ENCODE data around the gene GNAQ.

Gene GNAQ

DNA sequence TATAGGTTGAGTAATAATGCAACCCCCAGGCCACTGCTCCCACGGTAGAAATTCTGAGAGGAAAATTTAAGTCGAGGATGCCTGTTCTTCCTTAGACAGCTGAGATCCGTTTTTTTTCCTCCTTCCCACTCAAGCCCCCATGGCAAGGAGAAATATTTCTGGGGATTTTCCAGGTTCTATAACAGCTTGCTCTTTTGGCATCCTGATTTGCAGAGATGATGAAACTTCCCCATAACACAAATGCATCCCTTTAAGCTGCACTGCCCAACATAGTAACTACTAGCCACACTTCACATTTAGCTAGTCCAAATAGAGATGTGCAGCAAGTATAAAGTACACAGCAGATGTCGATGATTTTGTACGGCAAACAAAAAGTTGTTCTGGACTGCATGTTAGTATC lies 351.0 kb downstream of the GNAQ start:
- no peak overlapping the region for H3K27ac ChIP-seq
- TF ChIP-seq CTCF (IDR thresholded peaks at IDR 0.05): no peak

GRCh38 chr9:77679661-77680368 lies 351.8 kb downstream of the GNAQ start:
- TF ChIP-seq CTCF (IDR thresholded peaks at IDR 0.05): no peak
- H3K27ac ChIP-seq: no peak overlapping the region
- no peak overlapping the region for H3K4me3 ChIP-seq
- no peak for DNase-seq (ENCODE audit: low spot score)

More for the DNA sequence above, 351.0 kb downstream of the GNAQ start:
- DNase-seq (ENCODE audit: low spot score): no peak
- no peak overlapping the region for H3K4me3 ChIP-seq

DNA sequence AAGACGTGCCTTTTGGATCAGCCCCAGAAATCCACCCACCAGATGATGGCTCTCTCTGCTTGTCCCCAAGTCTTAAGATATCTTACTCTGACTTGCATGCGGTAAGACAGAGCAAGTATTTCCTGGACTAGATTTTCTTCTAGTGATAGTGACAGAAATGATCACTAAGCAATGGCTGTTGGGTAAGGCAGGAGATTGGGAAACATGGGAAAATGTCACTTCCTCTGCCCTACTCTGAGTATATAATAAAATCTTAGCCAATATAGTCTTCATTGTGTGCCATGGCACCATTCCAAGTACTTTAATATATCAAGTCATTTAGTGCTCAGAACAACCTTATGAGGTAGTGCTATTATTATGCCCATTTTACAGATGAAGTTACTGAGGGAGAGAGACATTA lies 352.5 kb downstream of the GNAQ start:
- Histone ChIP-seq H3K4me3 (no peak overlapping the region), H3K27ac (no peak overlapping the region)
- DNase-seq (ENCODE audit: low spot score): no peak
- no peak for TF ChIP-seq CTCF (IDR thresholded peaks at IDR 0.05)

DNA sequence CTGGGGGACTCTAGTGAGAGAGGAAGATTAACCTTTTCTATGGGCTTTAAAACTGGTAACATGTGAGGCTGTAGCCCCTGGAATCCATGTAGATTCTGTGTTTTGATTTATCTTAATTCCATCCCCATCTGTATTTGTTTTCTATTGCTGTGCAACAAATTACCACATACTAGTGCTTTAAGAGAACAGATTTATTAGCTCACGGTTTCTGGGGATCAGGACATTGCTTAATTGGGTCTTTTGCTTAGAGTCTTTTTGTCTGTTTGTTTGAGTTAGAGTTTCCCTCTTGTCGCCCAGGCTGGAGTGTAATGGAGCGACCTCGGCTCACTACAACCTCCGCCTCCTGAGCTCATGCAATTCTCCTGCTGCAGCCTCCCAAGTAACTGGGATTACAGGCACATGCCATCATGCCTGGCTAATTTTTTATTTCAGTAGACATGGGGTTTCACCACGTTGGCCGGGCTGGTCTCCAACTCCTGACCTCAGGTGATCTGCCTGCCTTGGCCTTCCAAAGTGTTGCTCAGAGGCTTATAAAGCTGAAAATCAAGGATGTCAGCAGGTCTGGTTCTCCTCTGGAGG lies 353.6 kb downstream of the GNAQ start:
- no peak for TF ChIP-seq CTCF (IDR thresholded peaks at IDR 0.05)
- DNase-seq (ENCODE audit: low spot score): no peak
- H3K4me3 ChIP-seq: no peak overlapping the region
- no peak overlapping the region for H3K27ac ChIP-seq

- Histone ChIP-seq H3K27ac (no peak overlapping the region), H3K4me3 (no peak overlapping the region)
- no peak for DNase-seq (ENCODE audit: low spot score)
- TF ChIP-seq CTCF (IDR thresholded peaks at IDR 0.05): no peak
These were observed 354.2 kb downstream of the GNAQ start for GRCh38 chr9:77677397-77677796.

DNA sequence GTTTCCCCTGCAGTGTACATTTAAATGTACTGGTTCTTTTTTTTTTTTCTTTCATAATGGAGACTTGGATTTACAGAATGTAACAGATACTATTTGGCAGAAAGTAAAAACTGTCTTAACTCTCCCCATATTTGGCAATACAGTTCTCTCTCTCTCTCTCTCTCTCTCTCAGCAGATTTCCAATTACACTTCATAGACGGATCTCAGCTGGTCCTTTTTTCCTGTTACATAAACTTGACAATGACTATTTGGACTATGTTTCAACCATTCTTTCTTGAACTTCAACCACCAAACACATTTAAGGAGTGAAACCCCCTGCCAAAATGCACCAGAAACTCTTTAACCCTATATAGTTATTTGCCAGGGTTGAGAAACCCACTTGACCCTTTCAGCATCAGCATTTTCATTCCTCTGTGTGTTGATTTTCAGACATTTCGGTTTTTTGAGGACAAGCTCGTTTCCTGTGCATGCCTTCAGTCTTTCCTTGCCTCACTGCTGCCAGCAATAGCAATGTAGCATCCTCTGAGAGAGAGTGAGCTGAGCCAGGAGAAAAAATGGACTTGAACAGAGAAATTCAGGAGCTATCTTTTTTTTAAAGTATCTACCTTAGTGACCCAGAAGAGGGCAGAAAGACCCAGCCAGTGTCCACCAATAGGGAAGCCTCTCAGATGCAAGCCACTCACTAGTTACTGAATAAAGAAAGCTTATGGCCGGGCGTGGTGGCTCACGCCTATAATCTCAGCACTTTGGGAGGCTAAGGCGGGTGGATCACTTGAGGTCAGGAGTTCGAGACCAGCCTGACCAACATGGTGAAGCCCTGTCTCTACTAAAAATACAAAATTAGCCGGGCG lies 357.4 kb downstream of the GNAQ start:
- Histone ChIP-seq H3K4me3 (no peak overlapping the region), H3K27ac (no peak overlapping the region)
- no peak for DNase-seq (ENCODE audit: low spot score)
- TF ChIP-seq CTCF (IDR thresholded peaks at IDR 0.05): no peak
